A673 (cell line): Measurements from ENCODE around the gene THADA.

Experiments
- CTCF ChIP-seq: fragments of 300-800, 200-600 bp; sonication (generic); conservative IDR thresholded peaks from 2 replicates; pipeline ENCODE4 v1.5.1; 2017; ENCODE audit warnings: low read depth, mild to moderate bottlenecking, antibody characterized with exemption, low read length, moderate library complexity, mixed read lengths
- EZH2 ChIP-seq: fragments of 200-600 bp; sonication (generic); IDR thresholded peaks from 2 replicates; pipeline ENCODE4 v1.6.1; 2017; ENCODE audit warnings: borderline replicate concordance, low read depth, mild to moderate bottlenecking, mixed read lengths, antibody characterized with exemption, low read length; ENCODE audit not compliant: poor library complexity, severe bottlenecking

- TF ChIP-seq EZH2 (no peak), CTCF (no peak)
These were observed 263.2 kb downstream of the THADA start for GRCh38 chr2:43332653-43333052.
